Epithelial cell of proximal tubule (primary cell): ENCODE results near the gene WRAP73. TPM values are rescaled to one million over a fixed set of nuclear protein-coding genes. Genes with fewer than 3 reads are reported as not detected.
A peak's percentile ranks its signal among the peaks of the same experiment; 100 is the strongest.

Experiments
- DNase-seq: peaks from one replicate; pipeline ENCODE4 v3.0.0-alpha.2; 2011; ENCODE audit warnings: low read depth
- H3K4me3 ChIP-seq: 2 replicates; pipeline ENCODE4 v1.5.1; 2011; ENCODE audit warnings: low read depth, mild to moderate bottlenecking, low read length
- CTCF ChIP-seq: conservative IDR thresholded peaks from 2 replicates; pipeline ENCODE4 v1.5.1; 2012; ENCODE audit warnings: low read depth, mild to moderate bottlenecking, low read length
- total RNA-seq: library from RNA; depleted of rRNA; stranded (reverse); fragments of >200 nt; gene quantifications from 2 replicates; pipeline ENCODE4 v1.2.3, GENCODE V29; 2015

WRAP73 gene
- total RNA-seq, 1 donor from 2014 or later, result 17.0 TPM

GRCh38 chr1:3653286-3653618 lies 3.3 kb upstream of the WRAP73 start:
- no peak overlapping the region for H3K4me3 ChIP-seq
- no peak for DNase-seq
- no peak for TF ChIP-seq CTCF

GRCh38 chr1:3652548-3653285 lies 2.8 kb upstream of the WRAP73 start:
- DNase-seq, result no peak
- TF ChIP-seq CTCF, result no peak
- peak overlapping the region; percentile 35 for H3K4me3 ChIP-seq

- peak within 1 kb of the TSS; percentile 35 for H3K4me3 ChIP-seq
- DNase-seq, result no peak
Observed at GRCh38 chr1:3651930-3652547, 2.1 kb upstream of the WRAP73 start, which contains the start of gene TP73. TP73 (plus strand) TSS chr1:3652516; CDS start chr1:3682366, 29,850 bp downstream.

DNA sequence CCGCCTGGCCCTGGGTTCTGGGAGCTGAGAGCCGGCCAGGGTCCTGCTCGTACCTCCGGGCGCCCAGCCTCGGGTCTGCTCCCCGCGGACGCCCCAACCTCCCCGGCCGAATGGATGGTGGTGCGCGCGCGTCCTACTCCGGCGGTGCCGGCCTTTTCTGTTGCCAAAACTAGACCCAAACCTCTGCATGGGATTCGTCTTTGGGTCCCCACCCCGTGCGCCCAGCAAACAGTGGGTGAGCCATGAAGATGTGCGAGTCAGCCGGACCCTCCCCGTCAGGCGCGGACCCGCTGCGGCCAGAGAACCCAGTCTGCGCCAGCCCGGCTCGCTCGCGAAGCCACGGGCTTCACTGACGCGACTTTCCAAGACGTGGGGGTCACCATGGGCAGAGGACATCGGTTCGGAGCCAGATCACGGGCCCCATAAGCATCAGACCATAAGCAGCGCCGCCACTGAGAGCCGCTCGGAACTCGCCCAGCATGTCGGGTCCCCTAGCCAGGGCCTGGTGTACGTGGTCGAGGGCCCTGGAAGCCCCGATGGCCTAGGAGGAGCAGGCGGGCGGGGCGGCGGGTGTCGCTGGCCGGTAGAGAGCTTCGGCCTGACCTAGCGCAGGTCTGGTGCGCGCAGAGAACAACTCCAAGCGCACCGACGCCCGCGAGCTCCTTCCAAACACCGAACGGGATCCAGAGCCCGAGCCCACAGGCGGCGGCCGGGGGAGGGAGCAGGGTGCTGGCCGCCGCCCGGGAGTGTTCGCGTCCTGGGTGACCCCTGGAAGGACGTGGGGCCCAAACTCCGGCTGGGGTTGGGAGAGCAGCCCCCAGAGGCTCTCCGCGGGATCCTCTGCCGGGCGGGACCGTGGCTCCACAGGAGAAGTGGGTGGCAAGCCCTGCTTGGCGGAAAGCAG lies 1.4 kb upstream of the WRAP73 start:
- no peak for DNase-seq
- no peak for TF ChIP-seq CTCF
- no peak overlapping the region for H3K4me3 ChIP-seq

More at GRCh38 chr1:3651930-3652547, 2.1 kb upstream of the WRAP73 start, which contains the start of gene TP73:
- TF ChIP-seq CTCF, result no peak

DNA sequence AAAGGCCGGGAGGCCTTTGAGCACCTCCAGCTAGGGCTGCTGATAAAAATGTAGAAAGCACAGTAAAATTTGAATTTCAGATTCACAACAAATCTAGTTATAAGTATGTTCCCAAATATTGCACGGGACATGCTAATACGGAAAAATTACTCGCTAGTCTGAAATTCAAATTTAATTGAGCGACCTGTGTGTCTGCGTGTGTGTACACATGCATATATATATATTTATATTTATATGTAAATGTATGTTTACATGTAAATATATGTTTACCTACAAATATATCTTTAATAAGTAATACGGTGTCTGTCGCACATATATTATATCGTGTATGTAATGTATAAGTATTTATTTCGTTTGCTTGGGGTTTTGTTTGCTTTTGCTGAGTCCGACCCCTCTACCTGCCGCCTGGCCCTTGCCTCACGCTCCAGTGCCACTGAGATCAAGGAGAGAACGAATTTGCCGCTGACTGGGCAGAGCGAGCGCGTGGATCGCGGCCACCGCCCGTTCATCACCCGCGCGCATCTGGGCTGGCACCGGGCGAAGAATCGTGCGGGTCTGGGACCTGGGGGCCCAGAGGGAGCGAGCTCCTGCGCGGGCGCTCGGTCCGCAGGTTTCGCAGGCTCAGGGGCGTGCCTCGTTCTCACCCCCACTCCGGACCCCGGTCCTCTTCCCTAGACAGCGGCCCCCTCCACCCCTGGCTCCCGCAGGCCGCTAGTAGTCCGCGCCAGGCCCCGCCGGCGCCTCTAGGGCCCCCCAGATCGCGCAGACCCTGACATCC lies 534 bp upstream of the WRAP73 start:
- TF ChIP-seq CTCF, result no peak
- H3K4me3 ChIP-seq, result peak overlapping the region; percentile 95
- DNase-seq, result no peak

DNA sequence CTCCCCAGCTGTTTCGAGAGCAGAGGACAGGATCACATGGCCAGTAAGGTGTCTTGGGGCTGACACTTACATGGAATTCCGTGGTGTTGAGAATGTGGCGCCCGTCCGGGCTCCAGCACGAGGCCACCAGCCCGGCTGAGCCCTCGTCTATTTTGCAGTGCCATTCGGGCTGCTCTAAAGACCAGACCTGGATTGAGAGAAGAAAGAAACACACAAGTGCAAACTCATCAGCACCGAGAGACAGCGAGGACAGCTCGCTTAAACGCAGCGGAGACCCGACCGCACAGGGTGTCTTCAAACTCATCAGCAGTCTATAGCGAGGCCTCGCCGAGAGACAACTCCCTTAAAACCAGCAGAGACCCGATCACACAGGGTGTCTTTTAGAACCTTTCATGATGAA lies 3.3 kb downstream of the WRAP73 start:
- no peak overlapping the region for H3K4me3 ChIP-seq
- TF ChIP-seq CTCF, result no peak
- DNase-seq, result no peak
